ENCODE results near the gene MED12L.

DNA sequence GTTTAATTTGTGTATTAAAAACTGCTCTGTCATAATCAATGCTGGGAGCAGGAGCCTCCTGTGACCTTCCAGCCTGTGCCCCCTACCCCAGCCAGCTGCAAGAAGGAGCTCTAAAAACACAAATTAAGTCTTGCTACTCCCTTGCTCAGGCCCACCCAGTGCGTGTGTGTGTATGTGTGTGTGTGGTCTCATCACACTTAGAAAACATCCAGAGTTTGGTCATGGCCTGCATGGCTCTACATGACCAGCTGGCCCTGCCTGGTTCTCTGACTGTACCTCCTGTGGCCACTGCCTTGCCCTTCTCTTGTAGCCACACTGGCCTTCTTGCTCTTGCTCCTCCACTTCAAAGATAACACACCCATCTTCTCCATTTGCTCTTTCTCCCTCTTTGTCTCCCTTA is 179.1 kb downstream of the MED12L start:
- TF ChIP-seq POLR2A (IDR thresholded peaks at IDR 0.05; ENCODE audit: extremely low read depth, insufficient read length) (no peak), MYC (IDR thresholded peaks at IDR 0.05; ENCODE audit: low read depth, low read length) (no peak)
- TF ChIP-seq, protein P1, sequence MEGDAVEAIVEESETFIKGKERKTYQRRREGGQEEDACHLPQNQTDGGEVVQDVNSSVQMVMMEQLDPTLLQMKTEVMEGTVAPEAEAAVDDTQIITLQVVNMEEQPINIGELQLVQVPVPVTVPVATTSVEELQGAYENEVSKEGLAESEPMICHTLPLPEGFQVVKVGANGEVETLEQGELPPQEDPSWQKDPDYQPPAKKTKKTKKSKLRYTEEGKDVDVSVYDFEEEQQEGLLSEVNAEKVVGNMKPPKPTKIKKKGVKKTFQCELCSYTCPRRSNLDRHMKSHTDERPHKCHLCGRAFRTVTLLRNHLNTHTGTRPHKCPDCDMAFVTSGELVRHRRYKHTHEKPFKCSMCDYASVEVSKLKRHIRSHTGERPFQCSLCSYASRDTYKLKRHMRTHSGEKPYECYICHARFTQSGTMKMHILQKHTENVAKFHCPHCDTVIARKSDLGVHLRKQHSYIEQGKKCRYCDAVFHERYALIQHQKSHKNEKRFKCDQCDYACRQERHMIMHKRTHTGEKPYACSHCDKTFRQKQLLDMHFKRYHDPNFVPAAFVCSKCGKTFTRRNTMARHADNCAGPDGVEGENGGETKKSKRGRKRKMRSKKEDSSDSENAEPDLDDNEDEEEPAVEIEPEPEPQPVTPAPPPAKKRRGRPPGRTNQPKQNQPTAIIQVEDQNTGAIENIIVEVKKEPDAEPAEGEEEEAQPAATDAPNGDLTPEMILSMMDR (IDR thresholded peaks at IDR 0.05; ENCODE audit: low read depth, low read length) = no peak
- TF ChIP-seq, protein P2, sequence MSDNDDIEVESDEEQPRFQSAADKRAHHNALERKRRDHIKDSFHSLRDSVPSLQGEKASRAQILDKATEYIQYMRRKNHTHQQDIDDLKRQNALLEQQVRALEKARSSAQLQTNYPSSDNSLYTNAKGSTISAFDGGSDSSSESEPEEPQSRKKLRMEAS (IDR thresholded peaks at IDR 0.05; ENCODE audit: low read depth, low read length) = no peak

All from NB4 (cell line).